Activated naive CD4-positive, alpha-beta T cell treated with anti-CD3 and anti-CD28 coated beads, Interleukin-2, amount 10 ng/mL, durations not matched to agents 7 days and 5 days (primary cell): ENCODE data around the gene TIRAP.

Experiments
- CTCF ChIA-PET: fragments of 350-600 bp; sonication (Branson Sonifier 250); formaldehyde crosslinking; loops from one replicate; lab custom pipeline; 2021; ENCODE audit warnings: antibody characterized with exemption; lab: Charles Lee
- DNase-seq: peaks from one replicate; pipeline ENCODE4 v3.0.0-alpha.2; 2020
- H3K27ac Mint-ChIP-seq: one replicate; pipeline ENCODE4 v1.8.0; 2021; ENCODE audit warnings: mild to moderate bottlenecking, moderate library complexity, mixed read lengths
- H3K27me3 Mint-ChIP-seq: one replicate; pipeline ENCODE4 v1.8.0; 2021; ENCODE audit warnings: mild to moderate bottlenecking, mixed read lengths
- H3K36me3 Mint-ChIP-seq: one replicate; pipeline ENCODE4 v1.8.0; 2021; ENCODE audit warnings: mixed read lengths
- H3K4me1 Mint-ChIP-seq: one replicate; pipeline ENCODE4 v1.8.0; 2021; ENCODE audit warnings: mixed read lengths
- H3K4me3 Mint-ChIP-seq: one replicate; pipeline ENCODE4 v1.8.0; 2021; ENCODE audit warnings: mild to moderate bottlenecking, moderate library complexity, mixed read lengths
- H3K9me3 Mint-ChIP-seq: one replicate; pipeline ENCODE4 v1.8.0; 2021; ENCODE audit warnings: mixed read lengths

Gene TIRAP

DNA sequence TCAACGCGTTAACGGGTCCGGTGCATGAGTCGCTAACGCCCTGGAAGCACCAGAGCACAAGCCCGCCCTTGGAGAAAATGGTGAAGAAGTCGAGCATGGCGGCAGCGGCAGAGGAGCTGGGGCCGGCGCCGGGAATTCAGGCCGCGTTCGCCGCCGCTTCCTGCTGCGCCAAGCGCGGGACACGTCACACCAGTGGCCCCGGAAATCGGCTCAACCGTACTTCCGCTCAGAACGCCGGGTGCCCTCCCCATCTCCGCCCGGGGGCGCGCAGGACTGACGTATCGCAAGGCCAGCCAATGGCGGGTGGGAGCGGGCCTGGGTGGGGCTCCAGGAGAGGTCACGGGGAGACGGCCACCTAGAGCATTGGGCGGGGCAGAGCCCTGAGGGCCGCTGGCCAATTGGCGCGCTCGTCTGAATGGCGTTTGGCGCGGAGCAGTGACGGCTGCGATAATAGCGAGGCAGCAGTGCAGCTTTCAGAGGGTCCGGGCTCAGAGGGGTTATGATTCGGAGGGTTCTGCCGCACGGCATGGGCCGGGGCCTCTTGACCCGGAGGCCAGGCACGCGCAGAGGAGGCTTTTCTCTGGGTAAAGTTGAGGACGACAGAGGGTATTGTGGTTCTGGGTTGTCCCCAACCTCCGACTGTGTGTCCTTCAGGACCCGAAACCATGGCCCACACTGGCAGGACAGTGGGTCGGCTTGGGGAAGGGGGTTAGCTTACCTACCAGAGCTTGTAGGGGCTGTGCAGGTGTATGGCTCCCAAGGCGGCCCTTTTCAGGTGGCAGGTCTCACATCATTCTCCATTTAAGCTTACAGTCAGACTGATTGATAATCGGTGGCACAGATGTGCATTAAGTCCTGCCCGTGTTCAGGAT lies 13.9 kb upstream of the TIRAP start, which contains the start of the genes FOXRED1 and SRPRA:
Gene FOXRED1 (plus strand): TSS at position 447 of the 872 bp plus-strand sequence. CDS start 53 bp downstream, at position 500.
Gene SRPRA (minus strand): TSS at position 188 of the 872 bp plus-strand sequence. CDS start 91 bp downstream, at position 97.
- peak within 1 kb of the TSS; percentile 98 for H3K27ac Mint-ChIP-seq
- H3K36me3 Mint-ChIP-seq = peaks cover 63% of the 10 kb centered on the region

DNA sequence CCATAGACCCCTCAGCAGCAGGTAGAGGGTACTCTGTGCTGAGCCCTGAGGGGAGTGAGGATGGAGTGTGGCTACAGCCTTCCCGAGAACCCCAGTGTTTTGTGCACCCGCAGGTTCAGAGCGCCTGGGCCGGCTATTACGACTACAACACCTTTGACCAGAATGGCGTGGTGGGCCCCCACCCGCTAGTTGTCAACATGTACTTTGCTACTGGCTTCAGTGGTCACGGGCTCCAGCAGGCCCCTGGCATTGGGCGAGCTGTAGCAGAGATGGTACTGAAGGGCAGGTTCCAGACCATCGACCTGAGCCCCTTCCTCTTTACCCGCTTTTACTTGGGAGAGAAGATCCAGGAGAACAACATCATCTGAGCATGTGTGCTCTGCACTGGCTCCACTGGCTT lies 5.6 kb upstream of the TIRAP start:
- no peak overlapping the region for H3K27ac Mint-ChIP-seq

More for the DNA sequence above, 13.9 kb upstream of the TIRAP start, which contains the start of the genes FOXRED1 and SRPRA:
- Mint-ChIP-seq H3K4me1 (peaks cover 45% of the 10 kb centered on the region), H3K4me3 (peak within 1 kb of the TSS; percentile 98), H3K9me3 (no peaks in the 10 kb centered on the region), H3K27me3 (no peaks in the 10 kb centered on the region)
- CTCF ChIA-PET = no interaction called here
- peak; percentile 100 for DNase-seq

GRCh38 chr11:126277780-126278179 lies 5.1 kb upstream of the TIRAP start:
- Mint-ChIP-seq H3K27me3 (no peaks in the 10 kb centered on the region), H3K36me3 (peaks cover 48% of the 10 kb centered on the region), H3K4me1 (peaks cover 33% of the 10 kb centered on the region), H3K4me3 (no peak overlapping the region), H3K9me3 (no peaks in the 10 kb centered on the region), H3K27ac (peak overlapping the region; percentile 58)
- CTCF ChIA-PET = no interaction called here
- no peak for DNase-seq

More for the DNA sequence above, 5.6 kb upstream of the TIRAP start:
- CTCF ChIA-PET = no interaction called here
- Mint-ChIP-seq H3K27me3 (no peaks in the 10 kb centered on the region), H3K4me1 (peaks cover 30% of the 10 kb centered on the region), H3K9me3 (no peaks in the 10 kb centered on the region), H3K36me3 (peaks cover 53% of the 10 kb centered on the region), H3K4me3 (no peak overlapping the region)
- no peak for DNase-seq

- CTCF ChIA-PET = no interaction called here
Measured at GRCh38 chr11:126279191-126279590, 3.7 kb upstream of the TIRAP start.

DNA sequence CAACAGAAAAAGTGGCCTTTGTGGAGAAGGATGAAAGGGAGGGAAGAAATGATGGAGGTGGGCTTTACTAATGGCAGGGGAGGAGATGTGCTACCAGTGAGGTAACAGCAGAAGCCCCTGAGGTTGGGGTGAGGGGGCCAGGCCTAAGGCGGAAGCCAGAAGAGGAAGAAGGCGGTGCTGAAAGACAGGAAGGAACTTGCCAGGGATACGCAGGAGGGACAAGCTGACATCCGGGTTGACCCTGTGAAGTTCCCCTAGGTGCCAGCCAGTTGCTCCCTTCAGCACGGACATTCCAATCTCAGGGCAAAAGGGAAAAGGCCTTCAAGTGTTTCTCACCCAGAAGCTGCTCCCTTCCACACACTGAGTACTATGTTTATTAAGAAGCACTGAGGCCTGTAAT lies 2.3 kb upstream of the TIRAP start:
- DNase-seq = peak; percentile 39
- CTCF ChIA-PET = interaction anchor here (1.2 to 1.4 kb wide), 2 partner anchors 8 to 39 kb away, joined by 3 read pairs; no protein-coding TSS in a partner anchor
- H3K27me3 Mint-ChIP-seq = no peaks in the 10 kb centered on the region
- H3K4me3 Mint-ChIP-seq = no peak overlapping the region
- H3K36me3 Mint-ChIP-seq = peaks cover 32% of the 10 kb centered on the region
- peak overlapping the region; percentile 88 for H3K27ac Mint-ChIP-seq
- H3K9me3 Mint-ChIP-seq = no peaks in the 10 kb centered on the region
- H3K4me1 Mint-ChIP-seq = peaks cover 54% of the 10 kb centered on the region

More at GRCh38 chr11:126279191-126279590, 3.7 kb upstream of the TIRAP start:
- Mint-ChIP-seq H3K4me1 (peaks cover 43% of the 10 kb centered on the region), H3K36me3 (peaks cover 41% of the 10 kb centered on the region), H3K27me3 (no peaks in the 10 kb centered on the region), H3K9me3 (no peaks in the 10 kb centered on the region), H3K4me3 (no peak overlapping the region), H3K27ac (peak overlapping the region; percentile 77)
- no peak for DNase-seq

GRCh38 chr11:126281245-126281644 lies 1.6 kb upstream of the TIRAP start:
- H3K9me3 Mint-ChIP-seq = no peaks in the 10 kb centered on the region
- no peak overlapping the region for H3K4me3 Mint-ChIP-seq
- peaks cover 27% of the 10 kb centered on the region for H3K36me3 Mint-ChIP-seq
- DNase-seq = no peak
- H3K27ac Mint-ChIP-seq = no peak overlapping the region
- H3K4me1 Mint-ChIP-seq = peaks cover 54% of the 10 kb centered on the region
- no peaks in the 10 kb centered on the region for H3K27me3 Mint-ChIP-seq
- CTCF ChIA-PET = interaction anchor here (0.6 to 1.4 kb wide), 3 partner anchors 9 to 38 kb away, joined by 3 read pairs; no protein-coding TSS in a partner anchor

- no peak for DNase-seq
- Mint-ChIP-seq H3K36me3 (peaks cover 28% of the 10 kb centered on the region), H3K27ac (peak overlapping the region; percentile 93), H3K9me3 (no peaks in the 10 kb centered on the region), H3K4me3 (peak overlapping the region; percentile 95), H3K4me1 (peaks cover 54% of the 10 kb centered on the region), H3K27me3 (no peaks in the 10 kb centered on the region)
- CTCF ChIA-PET = interaction anchor here (0.6 to 1.4 kb wide), 2 partner anchors 9 to 11 kb away, joined by 3 read pairs; no protein-coding TSS in a partner anchor
Measured at GRCh38 chr11:126281666-126282175, 1.2 kb upstream of the TIRAP start.

DNA sequence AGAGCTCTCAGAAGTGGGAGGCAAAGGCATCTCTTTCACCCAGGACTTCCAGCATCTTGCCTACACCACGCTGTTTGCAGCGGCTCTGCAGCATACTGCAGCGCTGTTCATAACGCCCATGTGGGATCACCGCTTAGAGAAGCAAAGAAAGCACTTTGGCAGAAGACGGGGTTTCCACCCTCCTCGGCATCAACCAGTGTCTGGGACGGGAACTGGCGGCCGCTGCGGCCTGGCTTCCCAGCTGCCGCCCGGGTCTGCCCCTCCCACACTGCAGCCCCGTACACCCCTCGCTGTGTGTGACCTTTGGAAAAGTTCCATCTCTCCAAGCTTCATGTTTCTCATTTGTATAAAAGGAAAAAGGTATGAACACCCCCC lies 545 bp upstream of the TIRAP start:
- peak; percentile 63 for DNase-seq
- Mint-ChIP-seq H3K27me3 (no peaks in the 10 kb centered on the region), H3K9me3 (no peaks in the 10 kb centered on the region), H3K4me1 (peaks cover 57% of the 10 kb centered on the region), H3K4me3 (peak overlapping the region; percentile 95), H3K27ac (peak overlapping the region; percentile 93), H3K36me3 (peaks cover 29% of the 10 kb centered on the region)
- CTCF ChIA-PET = no interaction called here

GRCh38 chr11:126284829-126285228 lies 1.9 kb downstream of the TIRAP start:
- Mint-ChIP-seq H3K27me3 (no peaks in the 10 kb centered on the region), H3K4me1 (peaks cover 50% of the 10 kb centered on the region), H3K4me3 (peak overlapping the region; percentile 51), H3K27ac (no peak overlapping the region), H3K9me3 (no peaks in the 10 kb centered on the region), H3K36me3 (peaks cover 16% of the 10 kb centered on the region)
- DNase-seq = peak; percentile 56
- CTCF ChIA-PET = interaction anchor here (1.3 kb wide), 1 partner anchor 342 kb away, joined by 3 read pairs; no protein-coding TSS in a partner anchor

DNA sequence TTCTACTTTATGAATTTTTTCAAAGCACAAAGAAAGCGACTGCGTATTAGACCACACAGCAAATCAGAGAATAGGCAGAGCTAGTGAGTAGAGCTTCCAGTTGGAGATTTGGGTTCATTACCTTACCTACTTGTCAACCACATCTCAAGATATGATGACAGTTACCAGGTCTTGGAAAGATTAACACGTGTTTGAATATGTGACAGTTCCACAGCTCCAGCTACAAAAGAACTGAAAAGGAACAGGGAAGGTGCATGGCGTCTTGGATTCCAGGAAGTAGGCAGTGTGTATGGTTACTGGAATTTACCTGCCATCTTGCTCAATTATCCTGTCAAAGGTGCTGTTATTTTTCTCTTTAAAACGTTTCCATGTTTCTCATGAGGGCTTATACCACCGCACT lies 5.3 kb downstream of the TIRAP start:
- H3K4me1 Mint-ChIP-seq = peaks cover 22% of the 10 kb centered on the region
- CTCF ChIA-PET = interaction anchor here (0.9 to 1.1 kb wide), 2 partner anchors 22 to 193 kb away, joined by 3 read pairs; no protein-coding TSS in a partner anchor
- no peak overlapping the region for H3K4me3 Mint-ChIP-seq
- H3K27ac Mint-ChIP-seq = no peak overlapping the region
- no peak for DNase-seq
- H3K9me3 Mint-ChIP-seq = no peaks in the 10 kb centered on the region
- peaks cover 31% of the 10 kb centered on the region for H3K36me3 Mint-ChIP-seq
- no peaks in the 10 kb centered on the region for H3K27me3 Mint-ChIP-seq

DNA sequence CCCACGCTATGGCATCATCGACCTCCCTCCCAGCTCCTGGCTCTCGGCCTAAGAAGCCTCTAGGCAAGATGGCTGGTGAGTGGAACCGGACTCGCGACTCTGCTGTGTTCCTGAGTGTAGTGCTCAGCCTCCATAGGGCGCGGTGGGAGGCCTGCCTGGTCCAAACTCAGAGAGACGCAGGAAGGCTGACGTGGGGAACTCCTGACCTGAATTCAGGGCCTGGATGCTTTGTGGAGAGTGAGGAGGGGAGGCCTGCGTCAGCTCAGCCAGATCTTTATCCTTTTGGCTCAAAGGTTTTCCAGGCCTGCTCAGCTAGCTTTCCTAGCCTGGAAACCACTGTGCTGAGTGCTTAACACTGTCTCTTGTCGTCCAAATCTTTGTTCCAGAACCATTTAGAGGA lies 8.0 kb downstream of the TIRAP start:
- H3K36me3 Mint-ChIP-seq = peaks cover 37% of the 10 kb centered on the region
- no peaks in the 10 kb centered on the region for H3K27me3 Mint-ChIP-seq
- H3K4me3 Mint-ChIP-seq = no peak overlapping the region
- H3K27ac Mint-ChIP-seq = no peak overlapping the region
- peaks cover 3% of the 10 kb centered on the region for H3K4me1 Mint-ChIP-seq
- DNase-seq = no peak
- CTCF ChIA-PET = no interaction called here
- H3K9me3 Mint-ChIP-seq = no peaks in the 10 kb centered on the region

DNA sequence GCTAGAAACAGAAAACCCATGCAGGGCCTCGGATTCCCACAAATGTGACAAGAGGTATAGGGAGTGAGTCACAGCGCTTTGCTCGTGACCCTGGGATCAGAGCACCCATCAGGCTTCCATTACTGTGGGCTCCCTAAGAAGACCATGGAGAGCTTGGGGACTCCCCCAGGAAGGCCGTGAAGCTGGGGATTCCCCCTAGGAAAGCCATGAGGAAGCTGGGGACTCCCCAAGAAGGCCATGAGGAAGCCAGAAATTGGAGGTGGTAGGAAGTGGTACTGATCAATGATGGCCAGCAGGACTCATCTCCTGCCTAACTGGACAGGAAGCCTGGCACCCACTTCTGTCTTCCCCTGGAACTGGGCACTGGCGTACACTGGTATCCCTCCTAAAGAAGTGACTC lies 10.8 kb downstream of the TIRAP start:
- no peak for DNase-seq

GRCh38 chr11:126297004-126297403 lies 14.1 kb downstream of the TIRAP start:
- H3K4me1 Mint-ChIP-seq = peaks cover 2% of the 10 kb centered on the region
- H3K27ac Mint-ChIP-seq = no peak overlapping the region
- peaks cover 30% of the 10 kb centered on the region for H3K36me3 Mint-ChIP-seq
- H3K9me3 Mint-ChIP-seq = no peaks in the 10 kb centered on the region
- no peak for DNase-seq
- no peak overlapping the region for H3K4me3 Mint-ChIP-seq
- CTCF ChIA-PET = no interaction called here
- no peaks in the 10 kb centered on the region for H3K27me3 Mint-ChIP-seq

More for the DNA sequence above, 10.8 kb downstream of the TIRAP start:
- Mint-ChIP-seq H3K36me3 (peaks cover 41% of the 10 kb centered on the region), H3K27ac (no peak overlapping the region), H3K4me1 (peaks cover 2% of the 10 kb centered on the region), H3K27me3 (no peaks in the 10 kb centered on the region), H3K9me3 (no peaks in the 10 kb centered on the region), H3K4me3 (no peak overlapping the region)
- CTCF ChIA-PET = interaction anchor here (0.9 to 1.2 kb wide), 2 partner anchors 13 to 17 kb away, joined by 3 read pairs; no protein-coding TSS in a partner anchor
